HepG2 (cell line): ENCODE results near the gene PIK3CA. TPM values are rescaled to one million over a fixed set of nuclear protein-coding genes. Genes with fewer than 3 reads are reported as not detected.

ENCODE experiments used
- ARNTL ChIP-seq: sonication (generic); formaldehyde crosslinking; IDR thresholded peaks from 2 replicates; pipeline ENCODE4 v1.4.0; 2020; ENCODE audit warnings: mild to moderate bottlenecking, missing genetic modification reagents
- E2F2 ChIP-seq: sonication (generic); formaldehyde crosslinking; IDR thresholded peaks from 2 replicates; pipeline ENCODE4 v1.4.0; 2020; ENCODE audit warnings: missing genetic modification reagents, borderline replicate concordance
- GATAD2A ChIP-seq: IDR thresholded peaks from 2 replicates; pipeline ENCODE4 v1.6.1; 2016
- KAT8 ChIP-seq: IDR thresholded peaks from 2 replicates; pipeline ENCODE4 v1.6.1; 2016; ENCODE audit warnings: missing genetic modification reagents, missing compliant biosample characterization
- NFIB ChIP-seq: sonication (generic); formaldehyde crosslinking; IDR thresholded peaks from 2 replicates; pipeline ENCODE4 v1.9.0; 2021; ENCODE audit warnings: missing genetic modification reagents, mild to moderate bottlenecking, borderline replicate concordance
- PBX3 ChIP-seq: sonication (generic); formaldehyde crosslinking; IDR thresholded peaks from 2 replicates; pipeline ENCODE4 v1.8.1; 2023; ENCODE audit warnings: missing genetic modification reagents, inconsistent platforms, borderline replicate concordance
- SALL1 ChIP-seq: sonication (generic); formaldehyde crosslinking; IDR thresholded peaks from 2 replicates; pipeline ENCODE4 v1.8.0; 2022; ENCODE audit warnings: mild to moderate bottlenecking, missing genetic modification reagents
- ZBTB14 ChIP-seq: sonication (generic); formaldehyde crosslinking; IDR thresholded peaks from 2 replicates; pipeline ENCODE4 v1.4.0; 2020; ENCODE audit warnings: missing genetic modification reagents
- ZBTB25 ChIP-seq: IDR thresholded peaks from 2 replicates; pipeline ENCODE4 v1.6.1; 2018; ENCODE audit warnings: missing genetic modification reagents
- ZNF292 ChIP-seq: sonication (generic); formaldehyde crosslinking; IDR thresholded peaks from 2 replicates; pipeline ENCODE4 v1.8.1; 2022; ENCODE audit warnings: mild to moderate bottlenecking, low read depth, missing genetic modification reagents, borderline replicate concordance
- ZNF3 ChIP-seq: IDR thresholded peaks from 2 replicates; pipeline ENCODE4 v1.7.0; 2017; ENCODE audit warnings: inconsistent platforms
- ZNF362 ChIP-seq: sonication (generic); formaldehyde crosslinking; IDR thresholded peaks from 2 replicates; pipeline ENCODE4 v1.4.0; 2020; ENCODE audit warnings: missing genetic modification reagents, mild to moderate bottlenecking, borderline replicate concordance
- ZNF44 ChIP-seq: sonication (generic); formaldehyde crosslinking; IDR thresholded peaks from 2 replicates; pipeline ENCODE4 v1.5.1; 2020; ENCODE audit warnings: mild to moderate bottlenecking, missing genetic modification reagents
- ZNF660 ChIP-seq: sonication (generic); formaldehyde crosslinking; IDR thresholded peaks from 2 replicates; pipeline ENCODE4 v1.5.1; 2020; ENCODE audit warnings: mild to moderate bottlenecking, low read depth, missing genetic modification reagents, borderline replicate concordance
- polyA plus RNA-seq, 8 experiments: library from polyadenylated mRNA; depleted of rRNA in 3 of 8; stranded (reverse) in 7 of 8; unstranded in 1 of 8; fragments of >200 nt; fragmentation: Illumina TruSeq in 4 of 8; extraction: Trizol in 4 of 8; gene quantifications; 2 replicates each; pipeline versions ENCODE4 v1.2.1 to v1.2.3, GENCODE V29; 2011 to 2016; ENCODE audit warnings: low read depth in 4 of 8, missing spikeins in 1 of 8, mixed read lengths in 1 of 8; ENCODE audit not compliant: insufficient read depth in 1 of 8
- total RNA-seq, 5 experiments: library from RNA; depleted of rRNA; stranded (reverse); fragments of >200 nt; fragmentation: Illumina TruSeq; extraction: Trizol; gene quantifications; 2 replicates each; pipeline ENCODE4 v1.2.3, GENCODE V29; 2016; ENCODE audit warnings: low read depth in 1 of 5
- TF ChIP-seq, protein P1 (sequence below): sonication (generic); formaldehyde crosslinking; conservative IDR thresholded peaks from 2 replicates; pipeline ENCODE4 v1.4.0; 2020; ENCODE audit warnings: mild to moderate bottlenecking, missing genetic modification reagents, moderate library complexity

PIK3CA gene
- total and polyA plus RNA-seq, 2 of the 13 experiments (the other 11 are each of a cell fraction or from before 2014, with no cell fraction given) = 5.7 to 11.4 TPM

DNA sequence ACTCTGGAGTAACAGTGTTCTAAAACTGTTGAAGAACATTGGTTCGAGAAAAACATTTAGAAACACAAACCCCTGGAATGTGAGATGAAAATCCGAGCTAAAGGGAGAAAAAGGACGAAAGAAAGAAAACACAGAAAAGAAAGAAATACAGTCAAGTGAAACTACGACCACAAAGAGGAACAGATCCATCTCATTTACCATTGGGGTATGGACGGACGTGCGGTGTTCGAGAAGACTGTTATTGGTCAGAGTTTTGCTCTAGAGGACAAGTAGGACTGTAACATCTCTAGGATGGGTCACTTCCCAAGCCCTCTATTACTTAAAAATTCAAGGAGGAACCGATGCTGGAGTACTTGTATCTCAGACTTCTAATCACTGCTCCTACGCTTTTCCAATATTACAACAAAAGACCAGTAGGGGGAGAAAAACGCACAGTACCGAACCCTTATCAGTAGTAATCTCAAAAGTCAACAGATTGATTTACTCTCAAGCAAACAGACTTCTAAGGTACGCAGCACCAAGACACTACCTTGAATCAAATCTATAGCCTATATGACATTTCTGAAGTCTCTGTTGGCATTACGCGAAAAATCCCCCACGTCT is 1.1 kb upstream of the PIK3CA start (continued):
- TF ChIP-seq, protein P1, sequence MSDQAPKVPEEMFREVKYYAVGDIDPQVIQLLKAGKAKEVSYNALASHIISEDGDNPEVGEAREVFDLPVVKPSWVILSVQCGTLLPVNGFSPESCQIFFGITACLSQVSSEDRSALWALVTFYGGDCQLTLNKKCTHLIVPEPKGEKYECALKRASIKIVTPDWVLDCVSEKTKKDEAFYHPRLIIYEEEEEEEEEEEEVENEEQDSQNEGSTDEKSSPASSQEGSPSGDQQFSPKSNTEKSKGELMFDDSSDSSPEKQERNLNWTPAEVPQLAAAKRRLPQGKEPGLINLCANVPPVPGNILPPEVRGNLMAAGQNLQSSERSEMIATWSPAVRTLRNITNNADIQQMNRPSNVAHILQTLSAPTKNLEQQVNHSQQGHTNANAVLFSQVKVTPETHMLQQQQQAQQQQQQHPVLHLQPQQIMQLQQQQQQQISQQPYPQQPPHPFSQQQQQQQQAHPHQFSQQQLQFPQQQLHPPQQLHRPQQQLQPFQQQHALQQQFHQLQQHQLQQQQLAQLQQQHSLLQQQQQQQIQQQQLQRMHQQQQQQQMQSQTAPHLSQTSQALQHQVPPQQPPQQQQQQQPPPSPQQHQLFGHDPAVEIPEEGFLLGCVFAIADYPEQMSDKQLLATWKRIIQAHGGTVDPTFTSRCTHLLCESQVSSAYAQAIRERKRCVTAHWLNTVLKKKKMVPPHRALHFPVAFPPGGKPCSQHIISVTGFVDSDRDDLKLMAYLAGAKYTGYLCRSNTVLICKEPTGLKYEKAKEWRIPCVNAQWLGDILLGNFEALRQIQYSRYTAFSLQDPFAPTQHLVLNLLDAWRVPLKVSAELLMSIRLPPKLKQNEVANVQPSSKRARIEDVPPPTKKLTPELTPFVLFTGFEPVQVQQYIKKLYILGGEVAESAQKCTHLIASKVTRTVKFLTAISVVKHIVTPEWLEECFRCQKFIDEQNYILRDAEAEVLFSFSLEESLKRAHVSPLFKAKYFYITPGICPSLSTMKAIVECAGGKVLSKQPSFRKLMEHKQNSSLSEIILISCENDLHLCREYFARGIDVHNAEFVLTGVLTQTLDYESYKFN (CRISPR knock-in tag) = peak; percentile 29; the same call in 1 of the 2 replicates
- no peak for TF ChIP-seq E2F2 (CRISPR knock-in tag)
- no peak for TF ChIP-seq KAT8 (CRISPR knock-in tag)
- no peak for TF ChIP-seq ARNTL
- TF ChIP-seq ZNF660 (CRISPR knock-in tag) = no peak
- no peak for TF ChIP-seq ZNF362 (CRISPR knock-in tag)
- peak; percentile 74 for TF ChIP-seq GATAD2A (CRISPR knock-in tag)
- TF ChIP-seq ZBTB25 (CRISPR knock-in tag) = no peak
- TF ChIP-seq PBX3 = no peak
- 0 out of 2 replicates have a peak, but pooled peaks have one; percentile 20 for TF ChIP-seq ZNF3 (CRISPR knock-in tag)
- TF ChIP-seq ZNF292 = 0 out of 2 replicates have a peak, but pooled peaks have one; percentile 38
- TF ChIP-seq ZBTB14 (CRISPR knock-in tag) = no peak
- no peak for TF ChIP-seq SALL1 (CRISPR knock-in tag)
- TF ChIP-seq ZNF44 (CRISPR knock-in tag) = 0 out of 2 replicates have a peak, but pooled peaks have one; percentile 30
- TF ChIP-seq NFIB = no peak
